22Rv1 (cell line): ENCODE measurements around the gene MYLK.

Experiments used
- H3K27ac ChIP-seq: fragments of 450-650 bp; 2 replicates; pipeline ENCODE4 v1.5.1; 2017
- CTCF ChIP-seq: fragments of 450-650 bp; IDR thresholded peaks from 2 replicates; pipeline ENCODE4 v1.5.1; 2017; ENCODE audit warnings: mild to moderate bottlenecking
- ZFX ChIP-seq: fragments of 450-650 bp; IDR thresholded peaks from 2 replicates; pipeline ENCODE4 v1.6.1; 2017; ENCODE audit warnings: antibody characterized with exemption, borderline replicate concordance

Gene MYLK

GRCh38 chr3:123795471-123796251, 88.5 kb downstream of the MYLK start:
- TF ChIP-seq ZFX (no peak), CTCF (no peak)
- no peak overlapping the region for H3K27ac ChIP-seq

GRCh38 chr3:123793425-123793824, 90.7 kb downstream of the MYLK start:
- TF ChIP-seq ZFX (no peak), CTCF (no peak)
- no peak overlapping the region for H3K27ac ChIP-seq

GRCh38 chr3:123792473-123793201, 91.5 kb downstream of the MYLK start:
- no peak overlapping the region for H3K27ac ChIP-seq
- TF ChIP-seq ZFX, result no peak
- TF ChIP-seq CTCF, result no peak

DNA sequence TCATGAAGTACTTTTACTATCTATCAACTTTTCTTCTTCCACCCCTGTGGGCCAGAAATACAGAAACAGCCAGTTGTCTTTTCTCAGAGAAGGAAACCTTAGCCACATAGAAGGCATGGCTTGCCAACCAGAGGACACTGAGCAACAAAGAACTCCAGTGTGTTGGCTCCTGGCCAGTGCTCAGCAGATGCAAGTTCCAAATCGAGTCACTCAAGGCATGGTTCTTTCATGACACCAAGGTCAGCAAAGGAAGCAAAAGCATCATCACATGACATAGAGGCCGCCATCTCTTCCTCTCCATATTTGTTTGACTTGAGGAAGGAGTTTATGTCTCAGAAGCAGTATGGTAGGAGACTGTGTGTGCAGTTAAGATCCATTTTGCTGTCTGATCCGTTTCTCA, 92.2 kb downstream of the MYLK start:
- TF ChIP-seq ZFX (no peak), CTCF (no peak)
- no peak overlapping the region for H3K27ac ChIP-seq

DNA sequence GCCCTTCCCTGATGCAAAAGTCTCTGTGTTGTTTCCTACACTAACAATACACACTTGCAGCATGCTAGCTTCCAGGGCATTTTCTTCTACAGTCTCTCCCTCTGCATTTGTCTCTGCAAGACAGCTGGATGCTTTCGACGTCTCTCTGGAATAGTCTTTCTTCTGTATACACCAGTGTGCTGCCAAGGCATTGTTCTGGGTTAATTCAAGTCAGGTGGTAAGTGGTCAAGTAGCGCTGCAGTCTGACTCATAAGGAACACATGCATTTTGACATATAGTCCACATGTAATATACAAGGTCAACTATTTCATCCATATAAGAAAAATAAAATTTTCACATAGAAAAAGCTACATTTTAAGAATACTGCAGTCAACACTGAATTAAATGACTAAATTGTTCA, 92.7 kb downstream of the MYLK start:
- H3K27ac ChIP-seq, result no peak overlapping the region

DNA sequence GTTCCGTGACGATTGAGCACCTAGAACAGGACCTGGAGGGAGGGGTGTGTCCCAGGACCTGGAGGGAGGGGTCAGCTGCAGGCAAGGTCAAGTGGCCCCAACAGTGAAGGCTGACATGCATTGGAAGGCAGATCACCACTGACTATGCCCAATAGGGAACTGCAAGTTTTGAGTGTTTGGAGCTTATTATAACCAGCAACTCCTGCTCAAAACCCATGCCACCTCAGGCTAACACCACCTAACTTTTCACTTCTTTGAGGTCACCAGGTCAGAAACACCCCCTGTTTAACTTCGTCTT, 93.1 kb downstream of the MYLK start:
- H3K27ac ChIP-seq, result no peak overlapping the region
- no peak for TF ChIP-seq ZFX
- TF ChIP-seq CTCF, result no peak

More for the DNA sequence above, 92.7 kb downstream of the MYLK start:
- TF ChIP-seq ZFX (no peak), CTCF (no peak)
